Gastrocnemius medialis (tissue), 4 donors: Measurements from ENCODE around the gene RNF144A. TPM values are rescaled to one million over a fixed set of nuclear protein-coding genes. Genes with fewer than 3 reads are reported as not detected.
A peak's percentile ranks its signal among the peaks of the same experiment; 100 is the strongest.

ENCODE experiments used
- ATAC-seq, 2 donors: fragments of 150-250 bp; one replicate each; pipeline ENCODE4 v1.9.1; 2016
- DNase-seq, 2 donors: peaks; one replicate each; pipeline ENCODE4 v3.0.0-alpha.2; 2019
- H3K27ac ChIP-seq, 4 donors: fragments of 200-600 bp; sonication (generic); 1 replicate in 1 of 4; 2 replicates in 3 of 4; pipeline ENCODE4 v1.5.1; 2016 to 2018; ENCODE audit warnings: mild to moderate bottlenecking in 2 of 4, moderate library complexity in 1 of 4
- H3K27me3 ChIP-seq, 3 donors: fragments of 200-600 bp; sonication (generic) in 2 of 3; 1 replicate in 1 of 3; 2 replicates in 2 of 3; pipeline versions ENCODE4 v1.5.1 to v1.6.0; 2016 to 2019; ENCODE audit warnings: mild to moderate bottlenecking in 1 of 3, moderate library complexity in 1 of 3
- H3K36me3 ChIP-seq, 2 donors: fragments of 200-600 bp; sonication (generic) in 1 of 2; one replicate each; pipeline ENCODE4 v1.5.1; 2017 to 2018
- H3K4me1 ChIP-seq, 2 donors: fragments of 200-600 bp; sonication (generic) in 1 of 2; one replicate each; pipeline ENCODE4 v1.5.1; 2016 to 2017; ENCODE audit warnings: mild to moderate bottlenecking in 2 of 2
- H3K4me3 ChIP-seq, 4 donors: fragments of 200-600 bp; sonication (generic) in 3 of 4; 1 replicate in 1 of 4; 2 replicates in 3 of 4; pipeline ENCODE4 v1.5.1; 2016 to 2019; ENCODE audit warnings: mild to moderate bottlenecking in 2 of 4
- H3K9me3 ChIP-seq, 3 donors: fragments of 200-600 bp; sonication (generic) in 2 of 3; 1 replicate in 1 of 3; 2 replicates in 2 of 3; pipeline ENCODE4 v1.5.1; 2016 to 2019
- CTCF ChIP-seq, 5 experiments: fragments of 450-650 bp in 3 of 5; fragments of 200-600 bp in 2 of 5; sonication (generic) in 2 of 5; IDR thresholded peaks in 4 of 5; conservative IDR thresholded peaks in 1 of 5; 1 replicate in 4 of 5; 2 replicates in 1 of 5; pipeline ENCODE4 v1.5.1; 2016 to 2019; ENCODE audit warnings: antibody characterized with exemption in 5 of 5, mild to moderate bottlenecking in 3 of 5, moderate library complexity in 3 of 5
- POLR2A ChIP-seq, 2 donors: fragments of 450-650 bp; IDR thresholded peaks; one replicate each; pipeline ENCODE4 v1.6.1; 2017; ENCODE audit warnings: antibody characterized with exemption in 2 of 2, mild to moderate bottlenecking in 2 of 2, moderate library complexity in 2 of 2
- in situ Hi-C, 4 donors: fragments of 200-750 bp; cut with MboI; loops; one replicate each; pipeline versions ENCODE4 v1.15.0 to v1.8.0; 2017; ENCODE audit warnings: low sequenced_read_pairs in 4 of 4
- intact Hi-C: fragments of 100-400 bp; cut with DNase I; formaldehyde crosslinking; loops from one replicate; pipeline ENCODE4 v1.15.1; 2023; ENCODE audit warnings: low total_unique reads
- total RNA-seq, 4 donors: library from RNA; depleted of rRNA; stranded (reverse); fragments of >200 nt; gene quantifications; one replicate each; pipeline versions ENCODE4 v1.1.0 to v1.2.3, GENCODE V29; 2016

The RNF144A gene
- total RNA-seq, 4 donors from 2014 or later = 4.9 to 16.2 (median 10.2) TPM

DNA sequence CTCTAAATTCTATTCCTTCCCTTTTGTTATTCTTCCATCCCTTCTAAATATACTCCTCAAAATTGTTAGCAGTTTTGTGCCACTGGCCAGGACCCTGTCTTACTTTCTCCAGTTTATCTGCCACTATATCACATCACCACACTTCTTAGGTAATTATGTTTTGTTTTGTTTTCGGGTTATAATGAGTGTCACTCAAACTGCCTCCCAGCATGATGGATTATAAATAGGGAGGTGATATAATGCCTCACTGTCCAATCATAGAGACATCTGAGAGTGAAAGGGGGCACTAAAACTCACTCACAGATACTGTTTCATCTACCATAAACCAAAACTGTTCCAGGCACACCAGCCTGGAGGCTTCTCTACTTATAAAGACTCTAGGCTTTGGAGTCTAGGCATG lies 36.2 kb upstream of the RNF144A start:
- H3K4me3 ChIP-seq = no peak overlapping the region
- DNase-seq = no peak
- in situ Hi-C loops (no loop called here), intact Hi-C loops (no loop called here)
- ATAC-seq = no peak
- TF ChIP-seq POLR2A (IDR thresholded peaks at IDR 0.05) = no peak
- TF ChIP-seq CTCF (IDR thresholded peaks at IDR 0.05 in 4 of 5, conservative IDR thresholded peaks at IDR 0.05 in 1 of 5) = no peak
- no peaks in the 10 kb centered on the region for H3K27me3 ChIP-seq
- peaks cover 25 to 38% of the 10 kb centered on the region in 2 donors for H3K4me1 ChIP-seq
- H3K27ac ChIP-seq = peak overlapping the region in 1 of 4 donors; percentile 13
- no peaks in the 10 kb centered on the region for H3K36me3 ChIP-seq
- no peaks in the 10 kb centered on the region for H3K9me3 ChIP-seq

DNA sequence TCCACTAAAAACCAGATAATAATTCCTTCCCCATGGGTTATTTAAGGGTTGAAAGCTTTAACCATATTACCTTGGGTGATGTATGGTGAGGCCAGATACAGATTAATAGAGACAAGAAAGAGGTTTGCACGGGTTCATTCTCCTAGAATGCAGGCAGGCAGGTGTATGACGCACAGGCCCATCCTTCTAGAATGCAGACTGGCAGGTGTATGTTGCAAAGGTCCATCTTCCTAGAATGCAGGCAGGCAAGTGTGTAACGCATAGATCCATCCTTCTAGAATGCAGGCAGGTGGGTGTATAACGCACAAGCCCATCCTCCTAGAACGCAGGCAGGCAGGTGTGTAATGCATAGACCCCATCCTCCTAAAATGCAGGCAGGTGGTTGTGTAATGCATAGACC lies 35.7 kb upstream of the RNF144A start:
- intact Hi-C loops = no loop called here

DNA sequence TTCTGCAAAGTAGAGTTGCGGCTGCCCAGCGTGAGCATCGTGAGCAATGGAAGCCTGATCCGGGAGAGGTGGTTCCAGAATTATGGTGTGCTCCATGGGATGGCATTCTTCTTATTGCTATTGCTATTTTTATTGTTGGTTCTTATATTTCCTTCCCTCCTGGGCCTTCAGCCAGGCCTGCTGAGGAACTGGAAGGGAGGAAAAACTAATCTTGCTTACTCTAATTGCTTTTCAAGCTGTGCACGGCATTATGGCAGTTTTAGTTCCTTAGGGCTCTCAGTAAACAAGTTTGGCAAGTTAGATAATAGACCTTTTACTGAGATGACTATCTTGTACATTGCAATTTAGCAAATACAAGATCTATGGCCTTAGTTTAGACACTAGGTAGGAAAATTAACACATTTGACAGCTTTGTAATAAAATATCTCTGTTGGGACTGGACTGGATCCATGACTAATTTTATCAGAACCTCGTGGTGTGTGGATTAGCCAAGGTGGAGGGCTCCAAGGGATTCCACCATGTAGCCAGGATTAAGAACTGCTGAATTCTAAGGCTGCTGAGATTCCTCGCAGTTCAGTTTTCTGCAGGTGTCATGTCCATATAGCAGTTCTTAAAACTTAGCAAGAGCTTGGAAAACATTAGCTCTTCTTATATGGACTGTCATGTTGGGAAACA lies 33.6 kb upstream of the RNF144A start:
- peak overlapping the region; percentile 10 to 67 (median 48) for H3K27ac ChIP-seq
- H3K27me3 ChIP-seq = no peaks in the 10 kb centered on the region
- H3K4me1 ChIP-seq = peaks cover 25 to 38% of the 10 kb centered on the region in 2 donors
- ATAC-seq = peak; percentile 82 to 84
- no peak for TF ChIP-seq POLR2A (IDR thresholded peaks at IDR 0.05)
- TF ChIP-seq CTCF (IDR thresholded peaks at IDR 0.05 in 4 of 5, conservative IDR thresholded peaks at IDR 0.05 in 1 of 5) = no peak
- in situ Hi-C loops (no loop called here), intact Hi-C loops (no loop called here)
- no peaks in the 10 kb centered on the region for H3K36me3 ChIP-seq
- no peaks in the 10 kb centered on the region for H3K9me3 ChIP-seq
- H3K4me3 ChIP-seq = no peak overlapping the region
- peak; percentile 17 to 28 for DNase-seq

More for the DNA sequence above, 35.7 kb upstream of the RNF144A start:
- H3K9me3 ChIP-seq = no peaks in the 10 kb centered on the region
- no peak overlapping the region for H3K4me3 ChIP-seq
- no peaks in the 10 kb centered on the region for H3K36me3 ChIP-seq
- H3K4me1 ChIP-seq = peaks cover 25 to 38% of the 10 kb centered on the region in 2 donors
- no peak for DNase-seq
- peak overlapping the region in 1 of 4 donors; percentile 13 for H3K27ac ChIP-seq
- ATAC-seq = no peak
- H3K27me3 ChIP-seq = no peaks in the 10 kb centered on the region
- no peak for TF ChIP-seq POLR2A (IDR thresholded peaks at IDR 0.05)
- TF ChIP-seq CTCF (IDR thresholded peaks at IDR 0.05 in 4 of 5, conservative IDR thresholded peaks at IDR 0.05 in 1 of 5) = no peak
- in situ Hi-C loops = no loop called here

DNA sequence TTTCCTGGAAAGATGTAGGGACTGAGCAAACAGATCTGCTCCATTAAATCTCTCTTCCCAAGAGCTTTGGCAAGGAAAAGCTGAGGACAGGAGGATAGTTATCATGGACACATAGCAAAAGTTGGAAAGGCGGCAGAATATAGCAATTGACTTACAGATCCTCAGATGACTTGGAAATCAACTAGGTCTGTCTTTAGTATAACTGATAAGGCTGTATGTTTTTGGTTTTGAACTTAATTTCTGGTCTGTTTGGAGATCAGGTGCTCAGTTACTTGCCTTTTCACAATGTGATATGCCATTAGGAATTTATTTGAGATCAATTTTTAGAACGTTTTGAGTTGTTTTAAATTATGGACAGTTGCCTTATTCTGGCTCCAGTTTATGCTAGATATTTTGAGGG lies 31.7 kb upstream of the RNF144A start:
- H3K9me3 ChIP-seq = no peaks in the 10 kb centered on the region
- no peaks in the 10 kb centered on the region for H3K36me3 ChIP-seq
- in situ Hi-C loops (no loop called here), intact Hi-C loops (no loop called here)
- peaks cover 25 to 32% of the 10 kb centered on the region in 2 donors for H3K4me1 ChIP-seq
- DNase-seq (no peak), ATAC-seq (no peak)
- no peak overlapping the region for H3K4me3 ChIP-seq
- H3K27me3 ChIP-seq = no peaks in the 10 kb centered on the region
- TF ChIP-seq CTCF (IDR thresholded peaks at IDR 0.05 in 4 of 5, conservative IDR thresholded peaks at IDR 0.05 in 1 of 5) = no peak
- TF ChIP-seq POLR2A (IDR thresholded peaks at IDR 0.05) = no peak
- H3K27ac ChIP-seq = no peak overlapping the region

- Histone ChIP-seq H3K27me3 (no peaks in the 10 kb centered on the region), H3K4me3 (no peak overlapping the region), H3K27ac (no peak overlapping the region), H3K9me3 (no peaks in the 10 kb centered on the region), H3K36me3 (no peaks in the 10 kb centered on the region), H3K4me1 (peaks cover 23 to 28% of the 10 kb centered on the region in 2 donors)
- TF ChIP-seq CTCF (IDR thresholded peaks at IDR 0.05 in 4 of 5, conservative IDR thresholded peaks at IDR 0.05 in 1 of 5) (no peak), POLR2A (IDR thresholded peaks at IDR 0.05) (no peak)
- ATAC-seq (no peak), DNase-seq (no peak)
- in situ Hi-C loops (no loop called here), intact Hi-C loops (no loop called here)
These were observed 31.2 kb upstream of the RNF144A start for GRCh38 chr2:6885968-6886367.
